Measurements from ENCODE around the gene RGS16. TPM values are rescaled to one million over a fixed set of nuclear protein-coding genes. Genes with fewer than 3 reads are reported as not detected.

The RGS16 gene
- polyA plus RNA-seq, 1 donor (not counting 4 experiments of a cell fraction or from before 2014, with no cell fraction given): 0.34 TPM

DNA sequence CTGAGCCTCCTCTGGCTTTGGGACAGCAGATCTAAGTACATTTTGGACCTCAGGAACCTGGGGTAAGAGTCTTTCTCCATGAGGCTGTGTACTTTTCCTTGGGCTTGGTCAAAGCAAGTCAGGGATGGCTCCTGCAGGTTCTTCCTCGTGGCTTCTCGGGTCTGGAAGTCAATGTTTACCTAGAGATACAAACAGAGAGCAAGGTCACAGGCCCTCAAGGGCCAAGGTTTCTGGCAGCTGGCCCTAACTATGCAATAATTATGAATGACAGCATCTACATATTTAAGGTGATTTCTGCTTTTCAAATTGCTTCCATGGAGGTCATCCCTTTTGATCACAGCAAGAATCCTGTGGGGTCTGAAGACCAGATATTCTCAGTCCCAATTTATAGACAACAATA lies 42.5 kb upstream of the RGS16 start:
- Histone ChIP-seq H3K36me3 (ENCODE audit: control insufficient read depth in 2 of 2, extremely low read depth in 1 of 2, insufficient read depth in 2 of 2, low read length in 2 of 2) (no peaks in the 10 kb centered on the region), H3K4me3 (ENCODE audit: control insufficient read depth in 2 of 3, extremely low read depth in 1 of 3, insufficient read depth in 2 of 3, low read depth in 1 of 3, low read length in 3 of 3) (no peak overlapping the region), H3K27ac (ENCODE audit: control insufficient read depth, insufficient read depth, low read length) (no peak overlapping the region), H3K9me3 (ENCODE audit: control insufficient read depth, low read depth, low read length) (no peaks in the 10 kb centered on the region), H4K20me1 (ENCODE audit: control insufficient read depth, extremely low read depth, insufficient read depth, low read length) (no peaks in the 10 kb centered on the region), H2AFZ (ENCODE audit: control insufficient read depth, low read length) (no peak overlapping the region), H3K79me2 (ENCODE audit: control insufficient read depth, insufficient read depth, low read length) (no peaks in the 10 kb centered on the region), H3K4me2 (ENCODE audit: control insufficient read depth, extremely low read depth, insufficient read depth, low read depth, low read length) (no peak overlapping the region), H3K9me1 (ENCODE audit: control insufficient read depth, extremely low read depth, insufficient read depth, low read length) (no peaks in the 10 kb centered on the region), H3K4me1 (ENCODE audit: control insufficient read depth, extremely low read depth, insufficient read depth, low read length) (peaks cover 12% of the 10 kb centered on the region), H3K9ac (ENCODE audit: control insufficient read depth, extremely low read depth, insufficient read depth, low read length) (no peak overlapping the region), H3K27me3 (ENCODE audit: control insufficient read depth, extremely low read depth, insufficient read depth, low read length) (peaks cover 3% of the 10 kb centered on the region)
- dilution Hi-C loops (cut with MboI; ENCODE audit: extremely low pct_ligation_motif_present, low sequenced_read_pairs): no loop called here
- TF ChIP-seq, protein P1, sequence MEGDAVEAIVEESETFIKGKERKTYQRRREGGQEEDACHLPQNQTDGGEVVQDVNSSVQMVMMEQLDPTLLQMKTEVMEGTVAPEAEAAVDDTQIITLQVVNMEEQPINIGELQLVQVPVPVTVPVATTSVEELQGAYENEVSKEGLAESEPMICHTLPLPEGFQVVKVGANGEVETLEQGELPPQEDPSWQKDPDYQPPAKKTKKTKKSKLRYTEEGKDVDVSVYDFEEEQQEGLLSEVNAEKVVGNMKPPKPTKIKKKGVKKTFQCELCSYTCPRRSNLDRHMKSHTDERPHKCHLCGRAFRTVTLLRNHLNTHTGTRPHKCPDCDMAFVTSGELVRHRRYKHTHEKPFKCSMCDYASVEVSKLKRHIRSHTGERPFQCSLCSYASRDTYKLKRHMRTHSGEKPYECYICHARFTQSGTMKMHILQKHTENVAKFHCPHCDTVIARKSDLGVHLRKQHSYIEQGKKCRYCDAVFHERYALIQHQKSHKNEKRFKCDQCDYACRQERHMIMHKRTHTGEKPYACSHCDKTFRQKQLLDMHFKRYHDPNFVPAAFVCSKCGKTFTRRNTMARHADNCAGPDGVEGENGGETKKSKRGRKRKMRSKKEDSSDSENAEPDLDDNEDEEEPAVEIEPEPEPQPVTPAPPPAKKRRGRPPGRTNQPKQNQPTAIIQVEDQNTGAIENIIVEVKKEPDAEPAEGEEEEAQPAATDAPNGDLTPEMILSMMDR (optimal IDR thresholded peaks at IDR 0.05 in 1 of 3, IDR thresholded peaks at IDR 0.05 in 1 of 3, conservative IDR thresholded peaks at IDR 0.05 in 1 of 3; ENCODE audit: extremely low read depth in 1 of 3, insufficient read depth in 2 of 3, low read length in 3 of 3): no peak
- no peak for TF ChIP-seq EZH2 (IDR thresholded peaks at IDR 0.05; ENCODE audit: low read length)
- DNase-seq (ENCODE audit: low read depth, low spot score): no peak
- FAIRE-seq: no peak

DNA sequence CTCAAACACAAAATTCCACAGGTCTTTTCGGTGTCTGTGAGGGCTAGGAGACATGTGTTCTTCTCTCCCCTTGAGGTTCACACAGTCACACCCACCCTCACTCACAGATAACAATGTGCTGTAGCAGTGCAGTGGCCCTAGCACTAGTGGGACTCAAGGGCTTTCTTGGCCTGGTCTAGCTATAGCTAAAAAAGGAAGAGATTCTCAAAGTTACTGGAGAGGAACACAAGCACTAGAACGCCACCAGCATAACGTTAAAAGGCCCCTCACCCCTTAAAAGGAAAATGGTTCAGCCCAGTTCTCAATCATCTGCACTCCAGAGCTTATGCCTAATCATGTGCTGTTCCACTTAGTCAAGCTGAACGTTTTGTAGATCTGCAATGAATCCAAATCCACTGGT lies 40.7 kb upstream of the RGS16 start:
- Histone ChIP-seq H3K4me3 (ENCODE audit: control insufficient read depth in 2 of 3, extremely low read depth in 1 of 3, insufficient read depth in 2 of 3, low read depth in 1 of 3, low read length in 3 of 3) (no peak overlapping the region), H2AFZ (ENCODE audit: control insufficient read depth, low read length) (no peak overlapping the region), H3K79me2 (ENCODE audit: control insufficient read depth, insufficient read depth, low read length) (no peaks in the 10 kb centered on the region), H3K4me2 (ENCODE audit: control insufficient read depth, extremely low read depth, insufficient read depth, low read depth, low read length) (no peak overlapping the region), H3K9ac (ENCODE audit: control insufficient read depth, extremely low read depth, insufficient read depth, low read length) (no peak overlapping the region), H3K9me3 (ENCODE audit: control insufficient read depth, low read depth, low read length) (no peaks in the 10 kb centered on the region), H4K20me1 (ENCODE audit: control insufficient read depth, extremely low read depth, insufficient read depth, low read length) (no peaks in the 10 kb centered on the region), H3K27me3 (ENCODE audit: control insufficient read depth, extremely low read depth, insufficient read depth, low read length) (no peaks in the 10 kb centered on the region), H3K9me1 (ENCODE audit: control insufficient read depth, extremely low read depth, insufficient read depth, low read length) (no peaks in the 10 kb centered on the region), H3K36me3 (ENCODE audit: control insufficient read depth in 2 of 2, extremely low read depth in 1 of 2, insufficient read depth in 2 of 2, low read length in 2 of 2) (no peaks in the 10 kb centered on the region), H3K4me1 (ENCODE audit: control insufficient read depth, extremely low read depth, insufficient read depth, low read length) (peaks cover 12% of the 10 kb centered on the region), H3K27ac (ENCODE audit: control insufficient read depth, insufficient read depth, low read length) (no peak overlapping the region)
- TF ChIP-seq EZH2 (IDR thresholded peaks at IDR 0.05; ENCODE audit: low read length): no peak
- TF ChIP-seq, protein P1 (optimal IDR thresholded peaks at IDR 0.05 in 1 of 3, IDR thresholded peaks at IDR 0.05 in 1 of 3, conservative IDR thresholded peaks at IDR 0.05 in 1 of 3; ENCODE audit: extremely low read depth in 1 of 3, insufficient read depth in 2 of 3, low read length in 3 of 3): no peak
- dilution Hi-C loops (cut with MboI; ENCODE audit: extremely low pct_ligation_motif_present, low sequenced_read_pairs): no loop called here
- DNase-seq (ENCODE audit: low read depth, low spot score): no peak
- no peak for FAIRE-seq

Measured in keratinocyte (primary cell).